NOMO-1 (cell line): ENCODE data around the gene PSMD3.
"Not testable (repeated sequence)": the region's sequence is repeated elsewhere in the genome, so short reads cannot be mapped to it uniquely, and the experiment has no call there.

ENCODE experiments used
- DNase-seq, 2 experiments: peaks; one replicate each; lab custom pipeline; 2025; ENCODE audit not compliant: unreplicated experiment in 2 of 2; lab: John Stamatoyannopoulos, UW

The PSMD3 gene

DNA sequence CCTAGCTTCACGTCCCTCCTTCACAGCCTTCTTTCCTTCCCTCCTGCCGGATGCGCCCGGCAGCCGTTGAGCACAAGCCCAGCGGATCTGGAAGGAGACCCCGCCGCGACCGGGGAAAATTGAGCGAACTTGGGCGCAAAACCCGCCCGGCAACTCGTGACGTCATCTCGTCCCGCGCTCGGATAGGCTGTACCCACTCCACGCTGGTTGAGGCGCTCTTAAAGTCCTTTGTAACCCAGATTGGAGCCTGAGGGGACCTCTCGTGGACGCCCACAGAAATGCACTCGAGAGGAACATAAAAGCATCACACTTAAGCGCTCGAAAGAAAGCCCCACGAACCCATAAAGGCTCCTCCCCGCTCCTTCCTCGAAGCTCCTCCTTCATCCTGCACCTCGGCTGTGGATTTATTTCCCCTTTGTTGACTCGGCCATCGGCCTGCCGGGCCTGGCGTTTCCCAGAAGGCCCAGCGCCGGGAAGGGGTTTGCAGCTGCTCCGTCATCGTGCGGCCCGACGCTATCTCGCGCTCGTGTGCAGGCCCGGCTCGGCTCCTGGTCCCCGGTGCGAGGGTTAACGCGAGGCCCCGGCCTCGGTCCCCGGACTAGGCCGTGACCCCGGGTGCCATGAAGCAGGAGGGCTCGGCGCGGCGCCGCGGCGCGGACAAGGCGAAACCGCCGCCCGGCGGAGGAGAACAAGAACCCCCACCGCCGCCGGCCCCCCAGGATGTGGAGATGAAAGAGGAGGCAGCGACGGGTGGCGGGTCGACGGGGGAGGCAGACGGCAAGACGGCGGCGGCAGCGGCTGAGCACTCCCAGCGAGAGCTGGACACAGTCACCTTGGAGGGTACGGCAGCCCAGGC, at the start of gene PSMD3:
Gene PSMD3 (plus strand): TSS at position 457 of the 856 bp plus-strand sequence. CDS start 164 bp downstream, at position 621.
- peak; percentile 99 to 100 for DNase-seq

DNA sequence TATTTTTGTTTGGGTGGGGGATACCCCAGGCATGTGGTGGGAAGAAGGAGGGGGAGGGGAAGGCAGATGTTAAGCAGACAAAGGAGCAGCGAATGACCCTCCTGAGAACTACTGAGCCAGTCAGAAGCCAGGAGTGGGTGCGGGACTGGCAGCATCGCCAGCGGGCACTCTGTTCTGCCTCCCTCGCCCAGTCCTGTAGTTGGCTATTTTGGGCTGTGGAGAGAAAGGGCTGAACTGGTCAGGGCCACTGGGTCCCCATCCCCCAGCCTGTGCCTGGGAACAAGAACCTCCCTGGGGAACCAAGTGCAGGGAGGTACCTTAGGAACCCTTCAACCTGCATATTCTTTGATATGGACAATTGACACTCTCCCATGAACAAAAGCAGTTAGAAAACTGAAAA, 46.7 kb upstream of the PSMD3 start:
- no peak for DNase-seq

DNA sequence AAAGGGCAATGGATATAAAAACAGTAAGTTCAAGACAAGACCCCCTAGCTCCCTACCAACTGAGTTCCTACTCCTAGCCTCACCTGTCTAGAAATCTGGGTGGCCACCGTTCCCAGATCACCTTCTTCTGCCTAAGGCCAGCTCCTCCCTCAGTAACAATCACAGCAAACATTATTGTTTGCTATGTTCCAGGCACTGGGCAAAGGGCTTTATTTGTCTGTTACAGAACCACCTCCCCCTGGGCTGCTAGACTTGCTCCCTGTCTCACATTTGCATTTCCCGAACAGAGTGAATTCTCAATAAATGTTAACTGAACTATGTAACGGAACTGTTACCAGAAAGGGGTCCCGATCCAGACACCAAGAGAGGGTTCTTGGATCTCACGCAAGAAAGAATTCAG, 46.3 kb upstream of the PSMD3 start:
- DNase-seq, result no peak

DNA sequence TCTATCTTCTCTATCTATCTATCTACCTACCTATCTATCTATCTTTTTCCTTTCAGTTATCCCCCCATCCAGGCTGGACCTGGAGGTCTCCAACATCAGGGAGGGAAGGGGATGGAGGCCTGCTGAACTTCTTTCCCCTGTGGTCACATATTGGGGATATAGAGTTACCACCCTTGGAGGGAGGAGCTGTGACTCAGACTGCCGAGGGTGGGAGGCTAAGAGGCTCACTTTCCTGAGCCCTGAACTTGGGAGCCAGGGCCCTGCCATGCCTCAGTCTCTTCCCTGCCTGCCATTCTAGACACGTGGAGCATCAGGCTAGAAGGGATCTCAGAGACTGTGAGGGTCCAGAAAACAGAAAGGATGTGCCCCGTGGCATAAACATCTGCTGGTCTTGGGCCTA, 44.7 kb upstream of the PSMD3 start:
- DNase-seq, result no peak

DNA sequence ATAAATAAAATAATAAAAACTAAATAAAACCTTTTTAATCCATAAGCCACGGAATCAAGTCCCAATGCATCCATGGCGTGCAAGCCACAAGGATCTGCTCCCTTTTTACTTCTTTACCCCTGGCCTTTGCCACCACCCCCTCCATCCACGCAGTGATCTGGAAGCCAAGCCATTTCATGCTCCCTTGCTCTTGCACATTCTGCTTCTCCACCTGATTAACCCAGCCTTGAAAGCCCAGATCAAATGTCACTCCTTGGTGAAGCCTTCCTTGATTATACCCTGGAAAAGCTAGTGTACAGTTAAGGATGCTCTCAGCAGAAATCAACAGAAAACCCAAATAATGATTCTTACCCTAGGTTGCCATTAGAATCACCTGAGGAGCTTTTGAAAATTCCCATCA, 43.2 kb upstream of the PSMD3 start:
- no peak for DNase-seq

DNA sequence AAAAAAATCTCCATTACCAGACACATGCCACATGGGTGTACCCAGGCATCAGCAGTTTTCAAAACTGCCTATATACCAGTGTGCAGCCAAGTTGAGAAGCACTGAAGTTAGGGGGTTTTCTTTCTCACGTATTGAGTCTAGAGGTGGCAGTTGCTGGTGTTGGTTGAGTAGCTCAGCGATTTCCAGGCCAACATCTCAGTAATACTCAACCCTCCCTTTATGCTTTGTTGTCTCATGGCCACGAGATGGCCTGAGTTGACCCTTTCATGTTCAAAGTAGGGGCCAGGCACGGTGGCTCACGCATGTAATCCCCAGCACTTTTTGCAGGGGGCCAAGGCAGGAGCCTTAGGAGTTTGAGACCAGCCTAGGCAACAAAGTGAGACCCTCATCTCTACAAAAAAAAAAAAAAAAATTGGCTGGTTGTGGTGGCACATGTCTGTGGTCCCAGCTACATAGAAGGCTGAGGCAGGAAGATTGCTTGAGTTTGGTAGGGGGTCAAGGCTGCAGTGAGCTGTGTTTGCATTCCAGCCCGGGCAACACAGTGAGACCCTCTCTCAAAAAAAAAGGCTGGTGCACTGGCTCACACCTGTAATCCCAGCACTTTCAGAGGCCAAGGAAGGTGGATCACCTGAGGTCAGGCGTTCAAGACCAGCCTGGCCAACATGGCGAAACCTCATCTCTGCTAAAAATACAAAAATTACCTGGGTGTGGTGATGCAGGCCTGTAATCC, 42.3 kb upstream of the PSMD3 start:
- no peak for DNase-seq

DNA sequence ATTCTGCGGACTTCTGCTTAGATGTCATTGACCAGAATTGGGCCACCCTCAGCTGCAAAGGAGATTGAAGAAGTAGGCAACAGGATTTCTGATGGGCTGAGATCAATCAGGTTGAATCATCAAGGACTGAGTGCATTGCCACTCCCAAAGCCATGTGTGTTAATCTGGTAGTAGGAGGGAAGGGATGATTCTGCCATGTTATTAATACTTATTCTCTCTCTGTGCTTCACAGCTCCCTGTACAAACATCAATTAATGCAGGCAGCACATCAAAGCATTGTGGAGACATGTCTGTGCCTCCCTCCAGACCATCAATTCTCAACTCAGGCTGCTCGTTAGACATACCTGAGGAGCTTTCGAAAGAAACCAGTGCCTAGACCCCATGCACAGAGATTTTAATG, 41.5 kb upstream of the PSMD3 start:
- no peak for DNase-seq

DNA sequence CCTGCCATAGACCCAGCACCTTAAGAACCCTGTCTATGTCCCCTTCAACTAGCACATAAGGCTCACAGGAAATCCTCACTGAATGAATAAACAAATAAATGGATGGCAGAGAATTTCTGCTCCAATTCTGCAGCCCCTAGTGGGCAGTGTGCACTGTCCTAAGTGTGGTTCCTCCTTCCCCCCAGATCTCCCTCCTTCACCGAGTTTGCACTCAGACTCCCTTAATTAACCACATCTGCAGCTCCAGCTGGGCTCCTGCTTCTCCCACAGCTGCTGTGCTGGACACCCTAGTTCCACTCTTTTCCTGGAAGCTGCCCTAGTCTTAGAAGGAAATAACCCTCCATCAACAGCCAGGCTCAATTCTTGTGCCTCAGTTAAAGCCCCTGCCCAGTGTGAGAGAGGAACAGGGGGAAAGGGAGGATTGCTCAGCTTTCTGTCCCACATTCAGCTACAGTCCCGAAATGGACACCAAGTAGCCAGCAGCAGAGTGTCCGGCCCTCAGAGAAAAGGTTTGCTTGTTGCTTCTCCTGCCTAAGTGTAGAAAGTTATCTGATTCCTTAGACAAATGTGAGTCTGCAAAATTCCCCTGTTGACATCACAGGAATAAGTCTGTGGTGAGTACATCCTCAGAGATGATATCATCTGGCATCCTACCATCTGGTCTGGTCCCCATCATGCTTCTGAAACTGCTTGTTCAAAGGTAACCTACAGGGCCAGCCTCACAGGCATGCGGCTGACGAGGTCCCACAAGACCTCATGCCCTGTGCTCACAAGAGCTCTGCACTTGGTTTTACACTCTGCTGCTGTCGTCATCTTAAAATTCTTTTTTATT, 40.8 kb upstream of the PSMD3 start:
- DNase-seq, result peak in 1 of 2 experiments; percentile 29

DNA sequence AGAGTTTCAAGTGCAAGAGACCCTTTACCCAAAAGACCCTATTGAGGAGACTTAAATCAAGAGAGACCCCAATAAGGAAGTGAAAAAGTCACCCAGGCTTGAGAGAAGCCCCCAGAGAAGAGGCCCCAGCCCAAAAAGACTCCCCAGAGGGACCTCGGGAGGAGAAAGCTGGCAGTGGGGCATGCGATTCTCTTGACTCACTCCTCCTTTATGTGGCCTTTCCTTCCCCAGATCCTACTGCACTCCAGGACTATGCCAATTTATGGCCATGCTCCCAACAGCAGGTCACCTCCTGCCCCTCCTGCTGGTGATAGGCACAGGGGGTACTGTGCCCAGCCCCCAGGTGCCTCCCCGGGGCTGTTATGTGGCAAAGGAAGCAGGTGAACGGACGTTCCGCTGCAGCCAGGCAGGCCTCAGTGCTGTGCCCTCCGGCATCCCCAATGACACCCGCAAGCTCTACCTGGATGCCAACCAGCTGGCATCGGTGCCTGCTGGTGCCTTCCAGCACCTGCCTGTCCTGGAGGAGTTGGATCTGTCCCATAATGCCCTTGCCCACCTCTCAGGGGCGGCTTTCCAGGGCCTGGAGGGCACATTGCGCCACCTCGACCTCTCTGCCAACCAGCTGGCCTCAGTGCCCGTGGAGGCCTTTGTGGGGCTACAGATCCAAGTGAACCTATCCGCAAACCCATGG, 36.8 kb upstream of the PSMD3 start:
- DNase-seq, result no peak

DNA sequence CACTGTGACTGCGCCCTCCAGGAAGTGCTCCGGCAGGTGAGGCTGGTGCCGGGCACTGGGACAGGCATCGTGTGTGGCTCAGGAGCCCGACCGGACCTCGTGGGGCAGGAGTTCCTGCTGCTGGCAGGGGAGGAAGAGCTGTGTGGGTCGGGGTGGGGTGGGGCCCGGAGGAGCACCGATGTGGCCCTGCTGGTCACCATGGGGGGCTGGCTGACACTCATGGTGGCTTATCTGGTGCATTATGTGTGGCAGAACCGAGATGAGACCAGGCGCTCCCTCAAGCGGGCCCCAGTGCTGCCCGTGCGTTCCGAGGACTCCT, 36.3 kb upstream of the PSMD3 start:
- DNase-seq, result no peak

DNA sequence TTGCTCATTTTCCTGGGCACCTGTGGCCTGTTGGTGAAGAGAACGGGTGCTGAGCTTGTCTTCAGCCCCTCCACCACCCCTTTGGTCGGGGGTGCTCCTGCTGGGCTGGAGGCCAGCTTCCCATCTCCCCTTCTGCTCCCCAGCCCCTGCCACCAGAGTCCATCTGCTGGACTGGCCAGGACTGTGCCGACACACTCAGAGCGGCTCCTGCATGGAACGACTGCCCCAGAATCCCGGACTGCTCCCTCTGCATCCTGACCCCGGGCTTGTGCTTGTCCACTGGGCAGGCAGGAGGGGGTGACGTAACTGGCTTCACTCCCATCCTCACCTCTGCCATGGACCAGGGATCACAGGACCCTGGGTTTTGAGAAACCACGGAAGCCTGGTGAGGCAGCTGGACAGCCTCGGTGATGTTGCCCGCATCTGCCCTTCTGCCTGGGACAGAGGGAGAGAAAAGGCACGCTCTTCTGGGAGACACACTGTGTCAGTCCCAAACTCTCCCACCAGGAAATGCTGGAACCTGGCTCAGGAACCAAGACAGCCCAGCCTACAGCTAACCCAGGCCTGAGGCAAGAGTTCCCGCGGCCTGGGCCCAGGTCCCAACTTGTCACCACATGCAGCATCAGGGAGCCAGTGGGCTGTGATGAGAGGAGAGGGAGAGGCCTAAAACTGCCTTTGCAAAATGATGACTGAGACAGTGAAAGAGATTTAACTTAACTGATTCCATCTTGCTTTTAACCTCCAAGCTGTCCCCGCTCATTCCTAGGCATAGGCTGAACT, 33.9 kb upstream of the PSMD3 start:
- no peak for DNase-seq

DNA sequence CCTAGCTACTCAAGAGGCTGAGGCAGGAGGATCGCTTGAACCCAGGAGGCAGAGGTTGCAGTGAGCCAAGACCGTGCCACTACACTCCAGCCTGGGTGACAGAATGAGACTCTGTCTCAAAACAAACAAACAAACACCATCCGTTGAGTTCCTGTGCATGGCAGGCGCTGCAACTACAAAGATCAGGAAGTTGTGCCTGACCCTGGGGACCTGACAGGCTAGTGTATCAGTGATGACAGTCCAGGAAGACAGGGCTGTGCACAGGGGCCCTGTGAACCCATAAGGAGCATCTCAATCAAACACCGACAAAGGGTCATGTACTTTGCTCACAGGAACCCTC, 32.1 kb upstream of the PSMD3 start:
- DNase-seq, result not testable (repeated sequence)

DNA sequence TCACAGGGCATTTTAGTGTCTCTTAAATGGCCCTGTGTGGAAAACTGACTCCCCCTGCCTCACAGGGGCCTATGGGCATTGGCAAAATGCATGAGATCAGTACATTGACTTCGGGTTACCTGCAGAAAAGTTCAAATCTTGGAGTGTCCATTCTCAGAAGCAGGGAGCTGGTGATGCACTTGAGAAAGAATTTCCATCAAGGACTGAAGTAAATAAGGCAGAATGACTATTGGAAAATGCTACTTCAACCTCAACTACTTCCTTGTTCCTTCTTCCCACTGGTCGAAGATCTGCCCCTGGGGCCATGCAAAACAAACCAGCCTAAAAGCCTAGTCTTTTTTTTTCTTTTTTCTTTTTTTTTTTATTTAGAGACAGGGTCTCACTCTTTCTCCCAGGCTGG, 31.6 kb upstream of the PSMD3 start:
- DNase-seq, result no peak

DNA sequence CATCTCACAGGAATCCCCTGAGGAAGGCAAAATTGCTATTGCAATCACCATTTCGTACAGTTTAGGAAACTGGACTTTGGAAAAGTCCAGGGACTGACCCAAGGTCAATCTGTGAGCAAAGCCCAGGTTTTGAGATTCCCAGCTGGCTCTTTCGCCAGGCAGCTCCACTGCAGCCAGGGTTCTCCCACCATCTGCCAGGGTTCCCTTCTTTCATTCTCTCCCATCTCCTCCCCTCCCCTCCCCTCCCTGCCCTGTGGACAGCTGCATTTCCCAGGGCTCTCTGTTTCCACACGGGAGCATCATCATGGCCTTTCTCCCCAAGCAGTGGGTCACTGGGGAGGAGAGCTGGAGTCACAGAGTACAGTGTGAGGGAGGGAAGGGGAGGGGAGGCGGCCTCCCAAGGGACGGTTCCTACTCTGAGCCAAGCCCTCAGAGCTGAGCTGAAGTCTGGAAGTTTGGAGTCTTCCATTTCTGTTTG, 29.7 kb upstream of the PSMD3 start:
- DNase-seq, result no peak

DNA sequence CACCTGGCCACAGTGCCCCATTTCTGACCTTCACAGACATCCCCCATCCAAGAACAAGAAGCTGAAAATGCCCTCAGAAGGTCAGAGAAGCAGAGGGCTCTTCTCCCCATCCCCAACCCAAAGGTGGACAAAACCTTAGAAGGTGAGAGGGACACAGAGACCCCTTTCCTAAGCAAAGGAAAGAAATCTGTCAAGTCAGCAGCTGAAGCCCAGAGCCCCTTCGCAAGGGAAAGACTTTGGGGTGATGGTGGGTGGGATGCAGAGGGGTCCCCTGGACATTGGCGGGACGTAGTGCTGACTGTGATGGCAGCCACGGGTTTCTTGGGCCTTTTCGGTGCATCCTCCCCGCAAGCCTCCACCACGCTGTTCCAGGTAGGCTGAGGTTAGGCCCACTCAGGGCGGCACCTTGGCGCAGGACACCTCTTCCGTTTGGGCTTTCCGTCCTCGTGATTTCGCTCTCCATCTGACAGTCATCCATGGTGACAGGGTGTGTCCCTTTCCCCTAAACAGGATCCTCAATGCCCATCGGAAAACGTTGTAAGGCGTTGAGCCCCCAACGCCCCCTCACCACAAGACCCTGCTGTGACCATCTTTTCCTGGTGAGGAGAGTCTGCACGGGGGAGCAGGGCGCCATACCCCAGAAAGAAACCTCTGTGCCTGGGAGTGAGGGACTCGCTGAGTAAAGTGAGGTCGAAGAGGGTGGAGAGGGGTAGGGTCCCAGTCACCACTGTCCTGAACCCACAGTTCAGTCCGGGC, 28.5 kb upstream of the PSMD3 start:
- no peak for DNase-seq

DNA sequence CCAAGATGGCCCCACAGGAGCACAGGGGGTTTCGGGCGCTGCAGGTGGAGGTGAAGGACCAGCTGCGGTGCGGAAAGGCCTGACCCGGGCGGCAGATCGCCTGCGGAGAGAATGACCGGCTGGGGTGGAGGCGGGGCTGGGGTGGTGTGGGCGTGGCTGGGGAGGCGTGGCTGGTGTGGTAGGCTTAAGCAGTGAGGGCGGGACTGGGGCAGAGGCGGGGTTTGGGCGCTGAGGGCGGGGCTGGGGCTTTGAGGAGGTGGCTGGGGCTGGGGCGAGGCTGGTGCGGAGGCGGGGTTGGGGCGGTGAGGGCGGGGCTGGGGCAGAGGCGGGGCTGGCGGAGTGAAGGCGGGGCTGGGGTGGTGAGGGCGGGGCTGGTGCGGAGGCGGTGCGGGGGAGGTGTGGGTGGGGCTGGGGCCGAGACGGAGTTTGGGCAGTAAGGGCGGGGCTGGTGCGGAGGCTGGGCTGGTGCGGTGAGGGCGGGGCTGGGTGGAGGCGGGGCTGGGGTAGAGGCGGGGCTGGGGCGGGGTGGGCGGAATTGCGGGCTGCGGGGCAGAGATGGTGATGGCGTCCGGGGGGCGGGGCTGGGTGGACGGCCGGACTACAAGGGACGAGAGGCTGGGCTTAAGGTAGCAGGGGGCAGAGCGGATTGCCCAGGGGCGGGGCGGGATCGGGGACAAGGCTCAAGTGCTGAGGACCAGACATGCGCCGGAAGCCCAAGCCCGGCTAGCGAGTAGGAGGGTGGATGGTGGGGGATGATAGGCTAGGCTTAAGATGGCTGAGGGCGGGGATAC, 27.7 kb upstream of the PSMD3 start:
- DNase-seq, result peak; percentile 81 to 97

DNA sequence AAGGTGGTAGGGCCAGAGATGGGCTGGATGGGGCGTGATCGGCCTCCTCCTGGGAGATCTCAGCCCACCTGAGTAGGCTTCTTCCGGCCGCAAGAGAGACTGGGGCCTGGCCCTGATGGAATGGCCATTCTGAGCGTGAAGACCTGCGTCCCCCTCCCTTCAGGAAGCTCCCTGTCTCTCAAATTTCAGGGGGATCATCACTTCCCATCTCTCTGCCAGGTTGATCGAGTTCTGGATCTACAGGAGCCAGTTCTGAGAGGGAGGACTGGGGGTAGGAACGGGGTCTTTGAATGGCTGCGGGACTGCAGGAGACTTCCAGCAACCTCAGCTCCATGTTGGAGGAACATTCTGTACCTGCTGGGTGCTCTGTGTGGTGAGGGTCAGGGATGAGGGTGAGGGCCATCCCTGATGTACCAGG, 27.1 kb upstream of the PSMD3 start:
- no peak for DNase-seq

DNA sequence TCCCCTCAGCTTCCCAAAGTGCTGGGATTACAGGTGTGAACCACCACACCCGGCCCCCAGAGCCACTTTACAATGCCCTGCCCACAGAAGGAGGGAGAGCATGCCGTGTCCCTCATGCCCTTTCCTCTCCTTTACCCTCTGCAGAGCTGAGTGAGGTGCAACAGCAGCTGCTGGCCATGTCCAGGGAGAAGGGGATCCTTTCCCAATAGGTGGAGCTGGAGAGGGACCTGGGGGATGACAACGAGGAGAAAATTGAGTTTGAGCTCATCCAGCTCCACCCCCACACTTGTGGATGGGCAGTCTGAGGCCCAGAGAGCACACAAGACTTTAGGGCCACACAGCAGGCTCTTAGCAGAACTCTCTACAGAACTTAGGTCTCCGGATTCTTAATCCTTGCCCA, 25.7 kb upstream of the PSMD3 start:
- no peak for DNase-seq
